NCI-H2196 (cell line): ENCODE measurements around the gene AFG3L2.
A peak's percentile ranks its signal among the peaks of the same experiment; 100 is the strongest.

Experiments
- DNase-seq: peaks from one replicate; lab custom pipeline; 2025; ENCODE audit not compliant: unreplicated experiment; lab: John Stamatoyannopoulos, UW

The AFG3L2 gene

GRCh38 chr18:12306752-12307700 is 70.0 kb downstream of the AFG3L2 start:
- no peak for DNase-seq

DNA sequence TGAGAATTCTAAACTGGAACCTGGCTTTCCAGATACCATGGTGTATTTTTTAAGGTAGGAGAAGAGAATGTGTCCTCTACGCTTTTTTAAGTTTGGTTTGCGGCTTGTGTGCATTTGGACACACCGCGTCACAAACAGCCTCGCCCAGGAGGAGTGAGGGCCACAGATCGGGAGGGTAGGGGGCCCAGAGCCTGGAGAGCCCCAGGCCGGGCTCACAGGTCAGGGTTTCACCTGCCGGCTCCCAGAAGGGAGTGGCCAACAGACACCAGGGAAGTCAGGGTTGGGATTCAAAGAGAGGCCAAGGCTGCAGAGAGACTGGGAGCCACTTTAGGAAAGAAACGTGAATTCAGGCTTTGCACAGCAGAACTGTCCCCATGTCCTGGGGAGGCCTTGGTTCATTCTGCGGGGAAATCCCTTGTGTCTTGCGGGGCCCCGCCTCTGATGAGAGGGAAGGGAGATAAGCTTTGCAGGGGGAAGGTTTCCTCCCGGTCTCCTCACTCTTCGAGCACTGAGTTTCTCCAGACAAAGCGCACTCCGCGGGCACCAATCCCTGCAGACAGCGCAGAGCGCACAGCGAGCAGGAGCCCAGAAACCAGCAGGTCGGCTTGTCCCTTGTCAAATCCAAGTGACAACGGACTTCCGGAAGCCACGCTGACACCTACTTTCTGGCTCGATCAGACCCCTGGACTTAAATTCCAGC is 70.9 kb downstream of the AFG3L2 start:
- DNase-seq, result no peak

DNA sequence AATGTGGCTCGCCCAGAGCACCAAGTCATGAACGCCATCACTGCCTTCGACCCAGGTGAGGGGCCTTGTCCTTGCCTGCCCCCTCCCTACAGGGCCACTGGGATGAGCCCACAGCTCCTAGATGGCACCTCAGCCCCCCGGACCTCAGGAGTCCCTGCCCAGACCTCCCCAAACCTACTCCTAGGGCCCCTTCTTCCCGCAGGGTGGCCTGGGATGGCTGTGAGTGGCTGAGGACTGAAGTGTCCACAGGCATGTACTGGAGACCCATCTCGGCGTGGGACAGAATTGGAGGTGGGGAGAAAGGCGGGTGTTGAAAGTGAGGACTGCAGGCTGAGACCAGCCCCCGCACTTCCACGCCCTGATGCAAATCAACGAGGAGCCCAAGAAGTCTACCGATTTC is 71.8 kb downstream of the AFG3L2 start:
- no peak for DNase-seq

GRCh38 chr18:12304351-12305210 is 72.4 kb downstream of the AFG3L2 start:
- DNase-seq, result peak; percentile 89

GRCh38 chr18:12302391-12303147 is 74.5 kb downstream of the AFG3L2 start:
- DNase-seq, result no peak

GRCh38 chr18:12301263-12302005 is 75.6 kb downstream of the AFG3L2 start:
- no peak for DNase-seq

DNA sequence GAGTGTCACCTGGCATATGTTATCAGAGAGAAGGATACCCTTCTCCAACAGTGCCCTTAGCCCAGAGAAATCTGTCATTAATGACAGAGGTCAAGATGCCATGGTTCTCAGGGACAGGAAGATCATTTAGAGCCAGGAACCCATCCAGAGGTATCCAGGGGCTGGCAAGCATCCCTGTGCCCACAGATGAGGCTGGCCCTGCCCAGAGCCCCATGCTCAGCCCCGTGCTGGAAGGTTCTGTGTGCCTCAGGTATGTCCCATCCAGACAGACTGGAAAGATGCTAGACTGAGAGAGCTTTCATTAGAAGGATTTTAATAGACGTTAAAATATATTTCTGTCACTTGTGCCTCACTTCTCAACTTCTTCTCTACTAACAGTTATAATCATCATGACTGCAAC is 77.2 kb downstream of the AFG3L2 start:
- DNase-seq, result no peak

- DNase-seq, result no peak
Measured at GRCh38 chr18:12296457-12296856, 80.6 kb downstream of the AFG3L2 start.

GRCh38 chr18:12296087-12296403 is 81.0 kb downstream of the AFG3L2 start:
- no peak for DNase-seq

DNA sequence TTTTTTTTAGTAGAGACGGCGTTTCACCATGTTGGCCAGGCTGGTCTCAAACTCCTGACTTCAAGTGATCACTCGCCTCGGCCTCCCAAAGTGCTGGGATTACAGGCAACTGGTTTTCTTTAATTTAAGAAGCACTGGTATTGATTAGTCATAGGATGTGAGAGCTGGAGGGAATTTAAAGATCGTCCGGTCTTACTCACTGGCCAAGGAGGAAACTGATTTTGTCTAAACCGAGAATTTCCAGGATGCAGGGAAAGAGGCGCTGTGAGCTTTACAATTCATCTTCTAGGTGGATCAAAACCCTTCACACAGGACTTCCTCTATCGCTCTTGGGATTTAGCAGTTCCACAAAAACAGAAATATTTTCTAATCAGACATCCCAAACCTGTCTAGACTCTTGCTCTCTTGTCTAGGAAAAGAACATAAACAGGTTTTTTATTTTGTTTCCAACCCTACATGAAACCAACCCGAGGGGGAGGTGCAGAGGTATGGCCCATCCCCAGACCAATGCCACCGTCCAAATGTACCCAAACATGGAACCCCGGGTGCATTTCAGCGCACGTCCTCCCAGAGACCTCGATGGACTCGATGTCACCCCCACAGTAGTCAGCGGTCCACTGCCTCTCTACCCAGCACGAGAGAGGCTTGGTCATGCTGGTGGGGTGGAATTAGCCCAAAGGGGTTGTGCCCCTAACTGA is 81.5 kb downstream of the AFG3L2 start:
- DNase-seq, result no peak

GRCh38 chr18:12293831-12294230 is 83.2 kb downstream of the AFG3L2 start:
- DNase-seq, result no peak

DNA sequence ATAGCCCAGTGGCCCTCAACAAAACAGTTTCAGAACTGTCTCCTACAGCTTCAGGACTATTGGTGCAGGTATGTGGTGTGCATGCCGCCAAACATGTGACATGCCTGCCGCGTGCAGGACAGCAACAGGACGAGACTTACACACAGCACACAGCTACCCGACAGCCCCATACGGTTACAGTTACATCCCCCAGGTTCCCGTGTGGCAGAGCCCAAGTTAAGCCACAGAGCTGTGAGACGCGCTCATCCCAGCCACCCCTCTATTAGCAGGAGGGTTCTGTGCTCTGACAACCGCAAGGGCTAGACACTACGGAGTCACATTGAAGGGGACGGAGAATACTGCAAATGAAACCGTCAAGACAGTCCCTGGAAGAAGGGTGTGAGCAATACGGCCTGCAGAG is 85.3 kb downstream of the AFG3L2 start:
- DNase-seq, result no peak

GRCh38 chr18:12291161-12291560 is 85.9 kb downstream of the AFG3L2 start:
- no peak for DNase-seq

DNA sequence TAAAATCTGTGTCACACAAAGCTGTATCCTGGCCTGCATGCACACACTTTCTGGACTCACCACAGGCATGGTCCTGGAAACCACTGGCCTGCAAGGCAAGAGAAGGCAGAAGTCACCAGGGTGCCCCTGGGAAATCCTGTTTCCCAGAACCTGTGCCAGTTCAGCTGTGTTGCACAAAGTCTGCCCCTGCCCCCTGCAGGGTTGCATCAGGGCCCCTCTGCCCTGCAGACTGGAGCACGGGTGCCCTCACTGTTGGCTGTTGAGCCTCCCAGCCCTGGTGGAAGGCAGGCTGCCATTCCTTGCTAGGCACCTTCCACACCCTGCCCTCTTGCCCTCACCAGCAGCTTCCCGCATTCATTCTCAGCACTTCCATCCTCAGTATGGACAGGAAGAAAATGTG is 86.9 kb downstream of the AFG3L2 start:
- no peak for DNase-seq

GRCh38 chr18:12288403-12288755 is 88.6 kb downstream of the AFG3L2 start:
- no peak for DNase-seq

GRCh38 chr18:12287684-12288402 is 89.2 kb downstream of the AFG3L2 start:
- no peak for DNase-seq

- DNase-seq, result no peak
Measured at GRCh38 chr18:12287131-12287681, 89.8 kb downstream of the AFG3L2 start.

GRCh38 chr18:12283666-12284065 is 93.4 kb downstream of the AFG3L2 start:
- no peak for DNase-seq

GRCh38 chr18:12283256-12283655 is 93.8 kb downstream of the AFG3L2 start:
- peak; percentile 52 for DNase-seq
